Measurements from ENCODE around the gene HDDC3. TPM values are rescaled to one million over a fixed set of nuclear protein-coding genes. Genes with fewer than 3 reads are reported as not detected.

HDDC3 gene
- total RNA-seq, 4 donors from 2014 or later = 5.1 to 7.9 (median 6.0) TPM

DNA sequence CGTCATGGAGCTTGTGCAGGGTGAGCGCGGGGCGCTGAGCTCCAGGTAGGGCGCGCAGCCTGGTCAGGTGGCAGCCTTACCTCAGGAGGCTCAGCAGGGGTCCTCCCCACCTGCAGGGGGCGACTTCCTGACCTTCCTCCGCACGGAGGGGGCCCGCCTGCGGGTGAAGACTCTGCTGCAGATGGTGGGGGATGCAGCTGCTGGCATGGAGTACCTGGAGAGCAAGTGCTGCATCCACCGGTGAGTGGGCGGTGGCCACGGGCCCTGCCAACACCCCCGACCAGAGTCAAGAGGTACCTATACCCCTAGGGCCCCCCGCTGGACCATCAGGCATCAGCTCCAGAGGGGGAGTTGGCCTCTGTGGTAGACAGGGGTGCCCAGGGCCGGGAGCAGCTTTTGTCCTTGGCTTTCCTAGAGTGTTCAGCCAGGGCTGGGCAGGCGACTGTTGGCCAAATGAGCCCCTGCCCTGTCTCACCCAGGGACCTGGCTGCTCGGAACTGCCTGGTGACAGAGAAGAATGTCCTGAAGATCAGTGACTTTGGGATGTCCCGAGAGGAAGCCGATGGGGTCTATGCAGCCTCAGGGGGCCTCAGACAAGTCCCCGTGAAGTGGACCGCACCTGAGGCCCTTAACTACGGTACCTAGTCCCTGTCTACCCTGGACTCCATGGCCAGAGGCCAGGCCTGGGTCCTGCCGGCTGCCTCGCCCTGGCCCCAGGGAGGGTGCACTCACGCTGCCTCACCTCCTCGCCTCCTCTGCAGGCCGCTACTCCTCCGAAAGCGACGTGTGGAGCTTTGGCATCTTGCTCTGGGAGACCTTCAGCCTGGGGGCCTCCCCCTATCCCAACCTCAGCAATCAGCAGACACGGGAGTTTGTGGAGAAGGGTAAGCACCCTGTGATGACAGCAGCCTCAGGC is 38.9 kb downstream of the HDDC3 start:
- H3K4me1 ChIP-seq = peaks cover 0 to 3% (median 0%) of the 10 kb centered on the region in 4 donors
- 93% methylated on average over 19 of the region's 33 CpGs for WGBS
- no peak overlapping the region for H3K4me3 ChIP-seq
- intact Hi-C loops (cut with DNase I) = no loop called here
- TF ChIP-seq, protein P1, sequence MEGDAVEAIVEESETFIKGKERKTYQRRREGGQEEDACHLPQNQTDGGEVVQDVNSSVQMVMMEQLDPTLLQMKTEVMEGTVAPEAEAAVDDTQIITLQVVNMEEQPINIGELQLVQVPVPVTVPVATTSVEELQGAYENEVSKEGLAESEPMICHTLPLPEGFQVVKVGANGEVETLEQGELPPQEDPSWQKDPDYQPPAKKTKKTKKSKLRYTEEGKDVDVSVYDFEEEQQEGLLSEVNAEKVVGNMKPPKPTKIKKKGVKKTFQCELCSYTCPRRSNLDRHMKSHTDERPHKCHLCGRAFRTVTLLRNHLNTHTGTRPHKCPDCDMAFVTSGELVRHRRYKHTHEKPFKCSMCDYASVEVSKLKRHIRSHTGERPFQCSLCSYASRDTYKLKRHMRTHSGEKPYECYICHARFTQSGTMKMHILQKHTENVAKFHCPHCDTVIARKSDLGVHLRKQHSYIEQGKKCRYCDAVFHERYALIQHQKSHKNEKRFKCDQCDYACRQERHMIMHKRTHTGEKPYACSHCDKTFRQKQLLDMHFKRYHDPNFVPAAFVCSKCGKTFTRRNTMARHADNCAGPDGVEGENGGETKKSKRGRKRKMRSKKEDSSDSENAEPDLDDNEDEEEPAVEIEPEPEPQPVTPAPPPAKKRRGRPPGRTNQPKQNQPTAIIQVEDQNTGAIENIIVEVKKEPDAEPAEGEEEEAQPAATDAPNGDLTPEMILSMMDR (IDR thresholded peaks at IDR 0.05) = no peak
- TF ChIP-seq POLR2AphosphoS5 (IDR thresholded peaks at IDR 0.05) = no peak
- no peak for TF ChIP-seq POLR2A (IDR thresholded peaks at IDR 0.05; ENCODE audit: low read depth)
- no peak for TF ChIP-seq EP300 (IDR thresholded peaks at IDR 0.05)
- DNase-seq (ENCODE audit: extremely low spot score) = no peak
- H3K36me3 ChIP-seq = peaks cover 50 to 79% (median 73%) of the 10 kb centered on the region in 4 donors
- no peak overlapping the region for H3K27ac ChIP-seq (replicated peaks in 1 of 4)
- no peaks in the 10 kb centered on the region for H3K27me3 ChIP-seq
- no peaks in the 10 kb centered on the region for H3K9me3 ChIP-seq

DNA sequence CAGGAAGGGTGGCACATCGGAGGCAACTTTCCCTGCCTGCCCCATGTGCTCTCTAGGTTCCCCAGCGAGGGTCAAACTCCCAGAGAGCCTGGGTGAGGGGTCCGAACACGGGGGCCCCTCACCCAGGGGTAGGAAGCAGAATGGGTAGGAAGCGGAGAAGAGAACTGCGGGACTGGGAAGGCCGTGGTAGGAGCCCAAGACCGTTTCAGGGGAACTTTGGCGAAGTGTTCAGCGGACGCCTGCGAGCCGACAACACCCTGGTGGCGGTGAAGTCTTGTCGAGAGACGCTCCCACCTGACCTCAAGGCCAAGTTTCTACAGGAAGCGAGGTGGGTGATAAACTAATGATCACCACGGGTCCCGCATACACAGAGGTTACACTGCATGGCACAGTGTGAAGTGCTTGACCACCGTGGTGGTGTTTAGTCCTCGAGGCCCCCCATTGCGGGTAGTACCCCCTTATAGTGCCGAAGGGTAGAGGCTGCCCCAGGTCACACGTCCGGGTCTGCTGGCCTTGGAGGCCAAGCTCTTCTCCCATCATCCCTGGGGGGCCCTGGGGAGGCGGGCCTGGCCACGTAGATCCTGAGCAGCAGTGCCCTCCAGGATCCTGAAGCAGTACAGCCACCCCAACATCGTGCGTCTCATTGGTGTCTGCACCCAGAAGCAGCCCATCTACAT is 39.7 kb downstream of the HDDC3 start:
- no peaks in the 10 kb centered on the region for H3K9me3 ChIP-seq
- TF ChIP-seq POLR2AphosphoS5 (IDR thresholded peaks at IDR 0.05) = no peak
- no peak overlapping the region for H3K27ac ChIP-seq (replicated peaks in 1 of 4)
- intact Hi-C loops (cut with DNase I) = no loop called here
- 91% methylated on average over 10 of the region's 29 CpGs for WGBS
- H3K4me1 ChIP-seq = peaks cover 0 to 6% (median 0%) of the 10 kb centered on the region in 4 donors
- no peak overlapping the region for H3K4me3 ChIP-seq
- H3K36me3 ChIP-seq = peaks cover 50 to 83% (median 76%) of the 10 kb centered on the region in 4 donors
- H3K27me3 ChIP-seq = no peaks in the 10 kb centered on the region
- no peak for DNase-seq (ENCODE audit: extremely low spot score)

DNA sequence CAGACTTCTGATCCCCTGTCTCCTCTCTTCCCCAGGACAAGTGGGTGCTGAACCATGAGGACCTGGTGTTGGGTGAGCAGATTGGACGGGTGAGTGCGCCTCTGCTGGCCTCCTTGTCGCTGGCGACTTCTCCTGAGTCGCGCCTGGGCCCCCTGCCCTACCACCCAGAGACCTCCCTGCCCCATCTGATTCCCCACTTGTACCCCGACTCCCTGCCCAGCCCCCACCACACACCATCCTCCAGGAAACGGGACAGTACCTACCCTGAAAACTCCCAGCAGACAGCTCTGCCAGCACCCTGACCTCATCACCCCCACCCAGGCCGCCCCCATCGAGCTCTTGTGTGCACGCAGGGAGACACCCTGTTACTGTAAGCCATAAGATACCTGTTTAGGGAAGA is 40.3 kb downstream of the HDDC3 start:
- Histone ChIP-seq H3K27me3 (no peaks in the 10 kb centered on the region), H3K27ac (replicated peaks in 1 of 4) (no peak overlapping the region), H3K9me3 (no peaks in the 10 kb centered on the region), H3K4me1 (peaks cover under 1 to 11% (median 1%) of the 10 kb centered on the region in 4 donors), H3K36me3 (peaks cover 56 to 90% (median 82%) of the 10 kb centered on the region in 4 donors), H3K4me3 (no peak overlapping the region)
- TF ChIP-seq POLR2A (IDR thresholded peaks at IDR 0.05; ENCODE audit: low read depth) (no peak), EP300 (IDR thresholded peaks at IDR 0.05) (no peak), POLR2AphosphoS5 (IDR thresholded peaks at IDR 0.05) (no peak)
- TF ChIP-seq, protein P1 (IDR thresholded peaks at IDR 0.05) = no peak
- DNase-seq (ENCODE audit: extremely low spot score) = no peak
- intact Hi-C loops (cut with DNase I) = no loop called here
- WGBS = 91% methylated on average over 11 of the region's 11 CpGs

DNA sequence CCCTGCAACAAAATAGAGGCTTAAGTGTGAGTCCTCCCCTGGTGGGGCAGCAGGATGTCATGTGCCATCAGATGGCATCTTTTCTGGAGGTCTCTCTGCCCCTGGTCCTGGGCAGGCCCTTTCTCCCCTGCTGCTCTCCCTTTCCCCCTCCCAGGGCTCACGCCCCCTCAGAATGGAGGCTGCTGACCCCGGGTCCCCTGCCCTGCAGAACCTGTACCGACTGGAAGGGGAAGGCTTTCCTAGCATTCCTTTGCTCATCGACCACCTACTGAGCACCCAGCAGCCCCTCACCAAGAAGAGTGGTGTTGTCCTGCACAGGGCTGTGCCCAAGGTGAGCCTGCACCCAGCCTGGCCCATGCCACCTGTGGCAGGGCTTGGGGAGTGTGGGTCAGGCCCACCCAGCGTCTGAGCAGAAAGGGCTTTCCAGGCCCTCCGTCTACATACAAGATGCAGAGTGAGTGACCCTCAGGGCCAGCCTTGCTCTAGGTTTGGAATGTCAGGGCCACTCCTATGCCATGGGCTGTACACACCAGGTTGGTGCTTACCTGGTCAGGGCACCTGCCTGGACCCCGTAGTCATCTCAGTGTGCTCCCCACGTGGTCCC is 40.9 kb downstream of the HDDC3 start:
- peaks cover 58 to 95% (median 86%) of the 10 kb centered on the region in 4 donors for H3K36me3 ChIP-seq

More for the DNA sequence above, 40.9 kb downstream of the HDDC3 start:
- TF ChIP-seq, protein P1 (IDR thresholded peaks at IDR 0.05) = no peak
- TF ChIP-seq POLR2A (IDR thresholded peaks at IDR 0.05; ENCODE audit: low read depth) = no peak
- TF ChIP-seq EP300 (IDR thresholded peaks at IDR 0.05) = no peak
- TF ChIP-seq POLR2AphosphoS5 (IDR thresholded peaks at IDR 0.05) = no peak
- Histone ChIP-seq H3K27ac (replicated peaks in 1 of 4) (no peak overlapping the region), H3K4me3 (no peak overlapping the region), H3K9me3 (no peaks in the 10 kb centered on the region), H3K27me3 (no peaks in the 10 kb centered on the region), H3K4me1 (peaks cover 6 to 17% (median 7%) of the 10 kb centered on the region in 4 donors)
- DNase-seq (ENCODE audit: extremely low spot score) = no peak
- intact Hi-C loops (cut with DNase I) = no loop called here
- WGBS = 86% methylated on average over 6 of the region's 8 CpGs

Data from esophagus muscularis mucosa (tissue), 4 donors.